ENCODE results near the gene VCL.
A peak's percentile ranks its signal among the peaks of the same experiment; 100 is the strongest.
"Not testable (repeated sequence)": the region's sequence is repeated elsewhere in the genome, so short reads cannot be mapped to it uniquely, and the experiment has no call there.

VCL gene

GRCh38 chr10:73997787-73998622 is at the start of gene VCL:
VCL (plus strand) TSS chr10:73998116; CDS start chr10:73998208, 92 bp downstream.
- peak; percentile 98 for DNase-seq (ENCODE audit: low spot score)

DNA sequence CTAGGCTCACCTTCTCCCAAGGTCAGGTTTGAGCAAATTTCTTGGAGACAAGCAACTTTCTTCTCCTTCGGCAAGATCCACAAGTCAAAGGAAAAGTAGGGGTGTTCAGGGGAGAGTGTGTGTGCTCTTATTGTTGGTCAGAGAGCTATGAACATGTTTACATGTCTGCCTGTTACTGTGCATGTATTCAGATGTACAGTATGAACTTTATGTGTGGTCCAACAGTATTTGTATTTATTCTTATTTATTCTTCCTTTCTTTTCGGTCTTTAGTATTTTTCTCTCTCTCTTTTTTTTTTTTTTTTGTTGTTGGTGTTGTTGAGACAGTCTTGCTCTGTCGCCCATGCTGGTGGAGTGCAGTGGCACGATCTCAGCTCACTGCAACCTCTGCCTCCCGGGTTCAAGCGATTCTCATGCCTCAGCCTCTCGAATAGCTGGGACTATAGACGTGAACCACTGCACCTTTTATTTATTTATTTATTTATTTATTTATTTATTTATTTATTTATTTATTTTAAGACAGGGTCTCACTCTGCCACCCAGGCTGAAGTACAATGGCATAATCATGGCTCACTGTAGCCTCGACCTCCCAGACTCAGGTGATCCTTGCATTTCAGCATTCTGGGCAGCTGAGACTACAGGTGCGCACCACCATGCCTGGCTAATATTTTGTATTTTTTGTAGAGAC is 48.8 kb upstream of the VCL start:
- no peak for DNase-seq (ENCODE audit: low spot score)

GRCh38 chr10:73950155-73950948 is 47.6 kb upstream of the VCL start:
- peak; percentile 18 for DNase-seq (ENCODE audit: low spot score)

- DNase-seq (ENCODE audit: low spot score) = peak; percentile 59
These were observed 44.3 kb upstream of the VCL start for GRCh38 chr10:73953665-73954064.

- no peak for DNase-seq (ENCODE audit: low spot score)
These were observed 43.2 kb upstream of the VCL start for GRCh38 chr10:73954737-73955136.

DNA sequence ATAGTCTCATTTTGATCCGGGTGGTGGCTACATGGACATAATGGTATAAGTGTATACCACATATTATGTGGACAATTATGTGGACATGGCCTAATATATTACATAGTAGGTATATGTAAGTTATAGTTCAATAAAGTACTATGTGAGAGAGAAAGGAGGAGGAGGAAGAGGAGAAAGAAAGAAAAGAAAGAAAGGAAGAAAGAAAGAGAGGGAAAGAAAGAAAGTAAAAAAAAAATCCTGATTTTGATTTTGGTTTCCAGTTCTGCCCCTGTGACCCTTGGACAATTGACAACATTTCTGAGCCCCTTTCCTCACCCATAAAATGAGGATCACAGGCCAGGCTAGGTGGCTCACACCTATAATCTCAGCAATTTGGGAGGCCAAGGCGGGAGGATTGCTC is 42.2 kb upstream of the VCL start:
- DNase-seq (ENCODE audit: low spot score) = no peak

- peak; percentile 24 for DNase-seq (ENCODE audit: low spot score)
These were observed 41.2 kb upstream of the VCL start for GRCh38 chr10:73956476-73957359.

- DNase-seq (ENCODE audit: low spot score) = peak; percentile 13
These were observed 38.3 kb upstream of the VCL start for GRCh38 chr10:73959484-73960243.

DNA sequence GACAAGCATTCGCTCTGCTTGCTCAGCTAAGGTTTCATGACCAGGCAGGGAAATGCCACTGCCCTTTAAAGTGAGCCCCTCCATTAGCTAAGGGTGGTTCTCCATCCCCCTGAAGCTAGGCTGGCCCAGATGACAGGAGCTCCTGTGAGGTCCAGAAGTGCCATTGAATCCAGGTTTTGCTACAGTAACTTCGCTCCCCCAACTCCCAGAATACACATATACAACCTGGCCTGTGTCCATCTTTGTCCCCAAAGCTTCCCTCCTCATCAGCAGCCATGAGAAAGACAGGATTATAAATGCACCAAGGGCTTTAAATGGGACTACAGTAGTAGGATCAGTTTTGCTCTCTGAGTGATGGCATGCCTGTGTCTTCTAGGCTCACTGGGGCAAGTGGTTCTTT is 35.5 kb upstream of the VCL start:
- no peak for DNase-seq (ENCODE audit: low spot score)

- not testable (repeated sequence) for DNase-seq (ENCODE audit: low spot score)
These were observed 34.4 kb upstream of the VCL start for GRCh38 chr10:73963533-73963932.

DNA sequence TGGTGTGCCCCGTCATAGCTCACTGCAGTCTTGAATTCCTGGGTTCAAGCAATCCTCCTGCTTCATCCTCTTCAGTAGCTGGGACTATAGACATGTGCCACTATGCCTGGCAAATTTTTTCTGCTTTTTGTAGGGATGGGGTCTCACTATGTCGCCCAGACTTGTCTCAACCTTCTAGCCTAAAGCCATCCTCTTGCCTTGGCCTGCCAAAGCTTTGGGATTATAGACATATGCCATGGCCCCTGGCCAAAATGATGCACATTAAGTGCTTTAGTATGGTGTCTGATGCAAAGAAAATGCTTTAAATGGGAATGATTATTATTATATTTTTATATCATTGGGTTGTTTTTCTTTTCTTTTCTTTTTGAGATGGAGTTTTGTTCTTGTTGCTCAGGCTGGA is 33.2 kb upstream of the VCL start:
- no peak for DNase-seq (ENCODE audit: low spot score)

- not testable (repeated sequence) for DNase-seq (ENCODE audit: low spot score)
These were observed 32.5 kb upstream of the VCL start for GRCh38 chr10:73965267-73965889.

DNA sequence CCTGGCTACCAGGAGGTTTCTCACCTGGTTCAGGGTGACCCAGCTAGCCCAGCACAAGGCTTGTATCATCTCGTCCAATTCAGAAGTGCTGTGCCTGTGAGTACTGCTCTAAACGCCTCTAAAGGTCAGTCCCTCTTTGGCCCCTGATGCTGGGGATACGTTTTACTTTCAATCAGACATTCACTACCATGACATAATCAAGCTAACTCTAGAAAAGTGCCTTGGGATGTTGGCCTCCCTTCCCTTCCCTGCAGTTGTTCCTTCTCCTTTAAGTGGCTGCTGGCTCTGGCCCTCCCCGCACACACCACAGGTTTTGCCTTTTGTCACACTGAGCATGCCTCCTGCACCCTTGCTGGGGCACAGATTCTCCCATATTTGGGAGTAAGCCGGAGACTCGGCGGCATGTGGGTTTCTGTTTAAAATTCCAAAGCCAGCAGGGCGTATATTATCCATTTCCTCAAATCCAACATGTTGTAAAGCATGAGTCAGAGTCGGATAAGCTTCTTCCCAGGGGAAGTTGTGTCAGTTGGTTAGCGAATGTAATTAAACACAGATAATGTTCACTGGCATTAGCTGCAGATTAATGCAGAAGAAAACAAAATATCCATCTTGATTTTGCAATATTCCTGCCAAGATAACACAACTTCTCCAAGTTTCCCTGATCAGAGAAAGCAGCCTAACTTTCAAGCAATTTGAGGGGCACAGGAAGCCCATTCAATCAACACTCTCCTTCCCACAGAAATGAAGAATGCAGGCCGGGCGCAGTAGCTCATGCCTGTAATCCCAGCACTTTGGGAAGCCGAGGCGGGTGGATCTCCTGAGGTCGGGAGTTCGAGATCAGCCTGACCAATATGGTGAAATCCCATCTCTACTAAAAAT is 31.8 kb upstream of the VCL start:
- peak; percentile 92 for DNase-seq (ENCODE audit: low spot score)

- DNase-seq (ENCODE audit: low spot score) = no peak
These were observed 30.9 kb upstream of the VCL start for GRCh38 chr10:73967022-73967429.

GRCh38 chr10:73967544-73967943 is 30.4 kb upstream of the VCL start:
- no peak for DNase-seq (ENCODE audit: low spot score)

DNA sequence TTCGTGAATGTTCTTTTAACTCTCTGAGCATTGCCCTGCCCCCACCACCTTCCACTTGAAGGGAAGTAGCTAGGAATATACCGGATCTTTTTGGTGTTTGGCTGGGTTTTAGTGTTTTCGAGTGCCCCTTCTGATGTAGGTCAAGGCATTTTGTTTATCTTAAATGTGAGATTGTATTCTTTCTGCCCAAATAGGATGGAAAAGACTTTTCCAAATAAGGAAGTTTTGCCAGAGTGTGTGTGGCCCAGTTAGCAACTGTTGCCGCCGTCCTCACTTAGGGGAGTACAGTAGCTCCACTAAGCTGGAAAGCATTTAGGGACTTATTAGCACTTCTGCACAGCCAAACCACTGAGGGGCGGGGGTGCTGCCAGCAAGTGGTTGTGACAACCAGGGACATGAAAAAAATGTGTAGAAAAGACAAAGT is 29.8 kb upstream of the VCL start:
- DNase-seq (ENCODE audit: low spot score) = peak; percentile 29

GRCh38 chr10:73969224-73969841 is 28.6 kb upstream of the VCL start:
- DNase-seq (ENCODE audit: low spot score) = no peak

DNA sequence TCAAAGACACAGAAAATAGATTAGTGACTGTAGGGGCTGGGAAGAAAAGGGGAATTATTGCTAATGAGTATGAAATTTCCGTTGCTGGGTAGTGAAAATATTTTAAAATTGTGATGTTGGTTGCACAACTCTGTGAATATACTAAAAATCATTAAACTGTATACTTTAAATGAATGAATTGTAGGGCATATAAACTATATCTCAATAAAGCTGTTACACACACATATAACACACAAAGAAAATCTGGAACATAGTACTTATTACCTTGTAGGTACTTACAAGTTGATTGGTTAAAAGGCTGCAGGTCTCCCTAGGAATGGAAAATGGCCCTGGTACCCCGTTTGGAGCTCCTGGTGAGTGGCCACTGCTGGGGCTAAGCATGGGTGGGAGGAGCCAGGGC is 27.1 kb upstream of the VCL start:
- DNase-seq (ENCODE audit: low spot score) = no peak
